Dermis microvascular lymphatic vessel endothelial cell (primary cell): ENCODE results near the gene SOX14. TPM values are rescaled to one million over a fixed set of nuclear protein-coding genes. Genes with fewer than 3 reads are reported as not detected.

Source experiments
- DNase-seq, 2 donors: peaks; one replicate each; pipeline versions ENCODE4 v3.0.0 to v3.0.0-alpha.2; 2010; ENCODE audit warnings: low read depth in 2 of 2
- total RNA-seq: library from RNA; depleted of rRNA; stranded (reverse); fragments of >200 nt; gene quantifications from 2 replicates; pipeline ENCODE4 v1.2.1, GENCODE V29; 2014

SOX14 gene
- not detected in 2 replicates for total RNA-seq

DNA sequence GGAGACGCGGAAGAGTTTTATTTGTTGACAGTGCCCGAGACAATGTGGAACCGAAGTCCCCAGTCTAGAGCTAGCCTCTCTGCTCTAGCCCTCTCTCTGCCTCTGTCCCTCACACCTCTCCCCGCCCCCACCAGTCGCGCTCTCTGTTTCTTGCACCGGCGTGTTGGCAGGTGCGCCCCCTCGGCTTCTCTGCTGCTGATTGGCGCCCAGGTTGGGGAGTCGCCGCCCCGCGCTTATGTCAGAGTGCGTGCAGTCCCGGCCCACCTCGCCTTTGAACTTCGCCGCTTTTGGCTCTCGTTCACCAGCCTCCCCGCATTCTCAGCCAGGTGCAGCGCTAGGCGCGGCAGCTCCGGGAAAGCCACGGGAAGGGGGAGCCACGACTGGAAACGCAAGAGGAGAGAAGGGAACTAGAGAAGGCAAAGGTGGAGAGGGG lies at the start of gene SOX14:
TSS of gene SOX14 (plus strand) at position 315 of the 433 bp plus-strand sequence. CDS start 470 bp downstream, outside the sequence.
- no peak for DNase-seq

DNA sequence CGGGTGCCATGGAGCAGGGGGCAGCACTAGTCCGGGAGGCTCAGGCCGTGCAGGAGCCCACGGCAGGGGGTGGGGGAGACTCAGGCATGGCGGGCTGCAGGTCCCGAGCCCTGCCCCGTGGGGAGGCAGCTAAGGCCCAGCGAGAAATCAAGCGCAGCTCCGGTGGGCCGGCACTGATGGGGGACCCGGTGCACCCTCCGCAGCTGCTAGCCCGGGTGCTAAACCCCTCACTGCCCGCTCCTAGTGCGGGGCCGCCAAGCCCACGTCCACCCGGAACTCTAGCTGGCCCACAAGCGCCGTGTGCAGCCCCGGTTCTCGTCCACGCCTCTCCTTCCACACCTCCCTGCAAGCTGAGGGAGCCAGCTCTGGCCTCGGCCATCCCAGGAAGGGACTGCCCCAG lies 49.6 kb upstream of the SOX14 start:
- no peak for DNase-seq

DNA sequence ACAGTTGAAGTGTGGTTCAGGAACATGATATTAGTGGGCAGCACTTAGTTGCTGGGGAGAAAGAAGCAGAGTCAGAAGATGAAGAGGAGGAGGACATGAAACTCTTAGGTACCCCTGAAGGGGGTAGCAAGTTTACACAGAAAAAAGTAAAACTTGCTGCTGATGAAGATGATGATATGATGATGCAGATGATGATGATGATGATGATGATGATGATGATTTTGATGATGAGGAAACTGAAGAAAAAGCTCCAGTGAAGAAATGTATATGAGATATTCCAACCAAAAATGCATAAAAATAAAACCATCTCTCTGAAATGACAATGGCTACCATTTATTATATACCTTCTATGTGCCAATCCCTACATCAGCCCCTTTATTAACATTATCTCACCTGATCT lies 39.9 kb upstream of the SOX14 start:
- DNase-seq: no peak

DNA sequence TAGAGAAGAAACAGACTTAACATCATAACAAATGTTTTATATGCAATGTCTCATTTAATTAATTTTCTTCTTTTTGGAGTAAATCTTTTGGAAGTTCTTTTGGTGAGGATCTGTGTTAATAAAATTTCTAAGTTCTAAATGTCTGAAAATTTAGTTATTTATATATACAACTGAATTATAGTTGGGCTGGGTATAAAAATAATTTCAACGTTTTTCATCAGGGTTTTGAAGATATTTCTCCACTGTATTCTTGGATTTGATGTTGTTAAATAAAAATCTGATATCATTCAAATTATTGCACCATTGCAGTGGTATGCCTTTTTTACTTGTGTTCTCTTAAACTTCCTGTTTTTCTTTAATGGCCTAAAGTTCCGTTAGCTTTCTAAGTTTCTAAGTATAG lies 26.9 kb upstream of the SOX14 start:
- DNase-seq: no peak

DNA sequence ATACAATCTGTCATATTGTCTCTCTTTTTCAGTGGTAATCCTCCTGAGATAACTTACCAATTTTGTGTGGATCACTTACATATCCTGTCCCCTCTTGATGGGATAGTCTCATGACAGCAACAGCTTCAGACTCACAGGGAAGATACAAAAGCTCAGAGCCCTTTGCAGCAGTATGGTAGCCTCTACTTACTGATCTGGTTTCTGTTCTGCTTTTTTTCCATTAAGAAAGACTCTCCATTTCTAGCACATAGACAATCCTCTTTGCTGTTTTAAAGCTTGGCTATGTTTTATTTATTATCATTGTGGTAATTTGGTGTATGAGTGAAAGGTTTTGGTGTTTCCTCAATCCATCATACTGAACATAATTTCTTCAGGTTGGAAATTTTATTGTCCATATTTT lies 25.4 kb upstream of the SOX14 start:
- no peak for DNase-seq

DNA sequence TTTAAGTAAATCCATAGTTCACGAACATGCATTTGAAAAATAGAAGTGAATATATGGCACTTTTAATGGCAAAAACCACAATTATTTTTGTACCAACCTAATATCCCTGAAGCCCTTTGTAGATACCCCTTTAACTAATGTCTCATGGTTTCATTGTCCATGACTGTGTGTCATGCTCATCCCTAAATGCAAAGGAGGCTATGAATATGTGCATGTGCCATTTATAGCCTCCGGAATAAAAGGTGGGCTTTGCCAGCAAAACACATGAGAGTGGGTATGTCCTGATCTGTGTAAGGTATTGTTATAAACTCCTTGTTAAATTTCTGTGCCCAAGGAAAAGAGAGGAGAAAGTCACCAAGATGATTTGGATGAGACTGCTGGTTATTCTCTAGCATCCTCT lies 20.5 kb upstream of the SOX14 start:
- DNase-seq: no peak

DNA sequence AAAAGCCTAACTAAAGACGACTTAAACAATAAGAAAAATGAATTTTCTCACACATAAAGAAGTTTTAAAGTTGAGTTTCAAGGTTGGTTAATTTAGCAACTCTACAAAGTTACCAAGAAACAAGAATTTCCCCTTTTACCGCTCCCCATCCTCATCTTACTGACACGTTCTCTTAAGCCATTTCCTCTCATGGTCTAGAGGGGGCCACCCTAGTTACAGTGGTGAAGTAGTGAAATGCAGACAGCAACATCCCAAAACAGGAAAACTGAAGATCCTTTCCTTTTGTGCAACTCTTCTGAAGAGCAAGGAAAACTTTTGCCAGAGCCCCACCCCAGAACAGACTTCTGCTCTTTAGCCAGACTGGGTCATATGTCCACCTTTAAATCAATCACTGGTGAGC lies 17.3 kb upstream of the SOX14 start:
- no peak for DNase-seq

DNA sequence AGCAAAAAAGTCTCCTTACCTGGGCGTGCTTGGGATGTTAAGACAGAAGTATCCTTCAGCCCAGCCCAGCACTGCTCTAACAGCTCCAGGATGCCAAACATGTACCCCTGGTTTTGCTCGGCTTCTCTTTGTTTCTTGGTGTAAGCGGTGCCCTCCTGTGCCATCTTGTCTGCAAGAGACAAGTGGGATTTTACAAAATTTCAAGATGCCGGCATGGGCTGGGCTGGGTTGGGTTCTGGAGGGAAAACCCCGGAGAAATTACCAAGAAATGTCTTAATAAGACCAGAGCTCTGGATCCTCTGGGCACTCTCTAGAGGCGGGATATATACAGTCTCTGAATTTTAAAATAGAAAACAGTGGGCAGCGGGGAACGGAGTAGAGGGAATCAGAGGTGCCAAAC lies 4.6 kb upstream of the SOX14 start:
- no peak for DNase-seq

DNA sequence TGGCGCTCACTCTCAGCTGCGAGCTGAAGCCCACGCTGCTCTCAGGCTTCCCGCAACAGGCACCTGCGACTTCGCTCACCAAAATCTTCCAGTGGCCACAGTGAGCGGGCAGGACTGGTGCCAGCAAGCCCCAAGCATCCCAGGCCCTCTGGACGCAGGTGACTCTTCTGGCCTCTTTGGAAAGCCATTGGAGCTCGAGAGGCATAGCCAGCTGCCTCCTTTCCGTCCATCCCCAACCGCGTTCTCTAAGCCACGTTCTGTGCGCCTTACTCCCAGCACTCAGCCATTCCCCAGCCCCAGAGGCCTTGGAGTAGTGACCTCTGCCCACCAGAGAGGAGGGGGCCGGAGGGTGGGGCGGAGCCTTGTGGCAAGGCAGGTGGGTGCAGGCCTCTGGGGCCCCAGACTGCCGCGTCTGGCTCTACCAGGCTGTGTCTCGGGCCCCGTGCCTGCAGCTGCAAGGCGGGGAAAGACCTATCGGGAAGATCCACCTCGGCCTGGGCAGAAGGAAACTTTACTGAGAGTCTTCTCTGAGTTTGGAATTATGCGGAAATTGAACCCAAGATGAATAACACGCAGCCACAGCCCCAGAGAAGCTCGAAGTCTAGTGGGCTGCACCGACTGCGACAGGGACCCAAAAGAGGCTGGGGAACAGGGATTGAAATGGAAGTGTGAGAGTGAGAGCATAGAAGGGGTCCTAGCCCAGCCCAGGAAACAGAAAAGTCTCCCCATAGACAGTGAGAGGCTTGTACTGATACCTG lies 3.6 kb upstream of the SOX14 start:
- DNase-seq: no peak

DNA sequence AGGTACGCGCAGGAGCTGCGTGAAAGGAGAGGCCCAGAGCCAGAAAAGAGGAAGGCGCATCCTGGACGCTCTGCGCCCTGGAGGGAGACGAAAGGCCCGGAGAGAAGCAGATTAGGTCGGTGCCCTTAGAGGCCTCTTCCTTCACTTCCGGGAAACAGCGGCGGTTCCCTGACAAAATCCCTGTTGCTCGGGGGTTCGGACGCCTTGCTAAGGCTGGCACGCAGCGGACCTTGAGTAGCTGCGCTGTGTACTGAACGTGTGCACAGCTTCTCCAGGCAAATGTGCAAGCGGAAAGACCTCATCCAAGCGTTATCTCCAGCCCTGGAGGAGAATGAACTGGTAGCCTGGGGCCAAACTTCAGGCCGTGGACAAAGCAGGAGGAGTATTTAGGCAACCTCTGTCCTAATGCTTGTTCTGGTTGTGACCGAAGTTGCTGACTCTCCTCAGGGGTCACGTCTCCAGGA lies 3.0 kb upstream of the SOX14 start:
- no peak for DNase-seq

DNA sequence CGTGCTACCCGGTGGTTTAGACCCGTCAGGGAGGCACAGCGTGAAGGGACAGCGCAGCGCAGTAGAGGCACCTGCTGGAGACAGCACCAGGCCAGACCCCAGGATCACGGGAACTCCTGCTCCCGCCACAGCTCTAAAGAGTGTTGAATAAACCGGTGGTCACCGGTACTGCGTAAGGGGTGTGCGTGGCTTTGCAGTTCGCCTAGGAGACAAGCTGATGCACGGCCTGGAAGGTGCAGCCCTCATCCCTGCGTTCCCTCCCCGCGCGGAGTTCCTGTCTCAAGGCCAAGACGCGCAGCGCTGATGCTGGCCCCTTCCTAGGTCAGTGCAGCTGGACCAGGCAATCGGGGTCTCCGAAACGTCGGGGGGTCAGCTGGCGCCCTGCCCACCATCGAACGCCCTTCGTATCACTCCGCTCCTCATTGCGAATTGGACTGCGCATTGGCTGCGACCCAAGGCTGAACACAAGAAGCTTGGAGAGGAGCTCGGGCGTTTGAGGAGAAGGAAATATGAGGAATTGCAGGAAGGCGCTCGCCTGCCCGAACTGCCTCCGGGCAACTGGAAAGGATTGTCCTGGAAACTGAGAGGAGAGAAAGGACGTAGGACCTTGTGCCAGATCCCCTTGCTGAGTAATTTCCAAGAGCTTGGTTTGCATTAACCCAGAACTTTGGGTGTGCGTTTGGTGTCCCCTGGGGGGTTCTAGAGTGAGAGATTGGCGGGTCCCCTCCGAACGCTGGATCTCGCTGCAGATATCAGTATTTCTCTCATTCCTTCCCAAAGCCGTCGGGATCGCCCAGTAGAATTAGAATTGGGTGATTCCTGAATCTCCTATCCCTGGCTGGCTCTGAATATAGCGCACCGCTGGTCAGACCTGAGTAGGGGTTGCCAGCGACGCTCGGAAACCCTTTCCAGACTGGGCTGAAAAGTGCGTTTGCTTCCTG lies 2.3 kb upstream of the SOX14 start:
- no peak for DNase-seq

DNA sequence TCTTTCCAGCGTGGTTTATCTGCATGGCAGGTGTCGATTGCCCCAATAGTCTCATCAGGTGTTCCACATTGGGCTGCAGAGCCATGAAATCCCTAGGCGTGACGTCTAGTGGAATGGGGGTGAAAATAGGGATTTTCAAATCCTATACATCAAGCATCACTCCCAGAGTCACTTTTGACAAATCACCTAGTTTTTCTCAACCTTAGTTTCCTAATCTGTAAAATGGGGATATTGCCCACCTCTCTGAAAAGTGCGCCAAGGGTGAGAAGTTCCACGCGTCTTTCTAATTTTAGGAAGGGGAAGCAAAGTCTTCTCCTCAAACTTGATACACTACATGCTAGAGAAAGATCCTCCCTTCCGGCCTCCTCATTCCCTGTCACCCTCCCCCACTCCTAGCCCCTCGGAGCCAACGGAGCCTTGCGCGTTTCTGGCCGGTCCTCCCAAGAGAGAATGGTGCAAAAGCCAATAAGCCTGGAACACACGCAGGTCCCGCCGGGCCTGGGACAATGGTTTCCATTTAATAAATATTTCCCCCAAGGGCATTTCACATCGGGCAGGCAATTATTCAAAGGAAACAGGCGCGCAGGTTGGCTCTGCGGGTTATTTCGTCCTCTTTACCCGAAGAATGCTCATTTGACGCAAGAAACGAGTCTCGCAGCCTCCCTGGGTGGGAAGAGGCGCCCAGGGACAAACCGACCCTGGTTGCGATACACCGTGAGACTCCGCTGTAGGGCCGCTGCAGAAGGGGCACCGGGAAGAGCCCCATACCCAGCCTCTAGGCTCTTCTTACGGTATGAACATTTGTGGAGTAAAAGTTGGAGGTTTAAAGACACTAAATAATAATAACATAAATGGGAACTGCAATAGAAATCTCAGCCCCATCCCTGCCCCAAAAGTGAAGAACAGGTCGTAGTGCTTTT lies 1.2 kb upstream of the SOX14 start:
- no peak for DNase-seq

DNA sequence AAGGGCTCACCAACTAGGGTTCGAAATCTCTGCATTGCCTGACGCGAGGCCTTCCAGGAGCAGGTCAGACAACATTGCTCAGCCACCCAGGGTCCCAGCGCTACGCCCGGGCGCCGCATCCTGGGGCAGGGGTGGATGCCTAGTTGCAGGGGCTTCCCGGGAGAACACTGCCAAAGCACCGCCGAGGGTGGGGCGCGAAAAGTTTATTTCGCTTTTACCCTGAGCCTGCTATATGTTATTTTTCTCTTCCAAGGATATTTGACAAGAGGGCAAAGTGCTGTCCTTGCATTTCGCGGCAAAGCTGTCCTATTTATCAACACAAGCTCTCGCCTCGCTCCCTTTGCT lies 549 bp upstream of the SOX14 start:
- no peak for DNase-seq

DNA sequence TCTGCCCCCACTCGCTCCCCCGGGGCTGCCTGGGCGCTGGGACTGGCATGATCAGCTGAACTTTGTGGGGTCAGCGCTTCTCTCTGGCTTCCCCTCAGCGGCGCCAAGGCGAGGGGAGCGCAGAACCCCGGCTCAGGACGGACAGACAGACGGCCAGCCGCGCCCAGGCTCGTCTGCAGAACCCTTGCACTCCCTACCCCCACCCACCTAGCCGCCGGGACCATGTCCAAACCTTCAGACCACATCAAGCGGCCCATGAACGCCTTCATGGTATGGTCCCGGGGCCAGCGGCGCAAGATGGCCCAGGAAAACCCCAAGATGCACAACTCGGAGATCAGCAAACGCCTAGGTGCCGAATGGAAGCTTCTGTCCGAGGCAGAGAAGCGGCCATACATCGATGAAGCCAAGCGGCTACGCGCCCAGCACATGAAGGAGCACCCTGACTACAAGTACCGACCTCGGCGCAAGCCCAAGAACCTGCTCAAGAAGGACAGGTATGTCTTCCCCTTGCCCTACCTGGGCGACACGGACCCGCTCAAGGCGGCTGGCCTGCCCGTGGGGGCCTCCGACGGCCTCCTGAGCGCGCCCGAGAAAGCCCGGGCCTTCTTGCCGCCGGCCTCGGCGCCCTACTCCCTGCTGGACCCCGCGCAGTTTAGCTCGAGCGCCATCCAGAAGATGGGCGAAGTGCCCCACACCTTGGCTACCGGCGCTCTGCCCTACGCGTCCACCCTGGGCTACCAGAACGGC lies 621 bp downstream of the SOX14 start:
- no peak for DNase-seq

DNA sequence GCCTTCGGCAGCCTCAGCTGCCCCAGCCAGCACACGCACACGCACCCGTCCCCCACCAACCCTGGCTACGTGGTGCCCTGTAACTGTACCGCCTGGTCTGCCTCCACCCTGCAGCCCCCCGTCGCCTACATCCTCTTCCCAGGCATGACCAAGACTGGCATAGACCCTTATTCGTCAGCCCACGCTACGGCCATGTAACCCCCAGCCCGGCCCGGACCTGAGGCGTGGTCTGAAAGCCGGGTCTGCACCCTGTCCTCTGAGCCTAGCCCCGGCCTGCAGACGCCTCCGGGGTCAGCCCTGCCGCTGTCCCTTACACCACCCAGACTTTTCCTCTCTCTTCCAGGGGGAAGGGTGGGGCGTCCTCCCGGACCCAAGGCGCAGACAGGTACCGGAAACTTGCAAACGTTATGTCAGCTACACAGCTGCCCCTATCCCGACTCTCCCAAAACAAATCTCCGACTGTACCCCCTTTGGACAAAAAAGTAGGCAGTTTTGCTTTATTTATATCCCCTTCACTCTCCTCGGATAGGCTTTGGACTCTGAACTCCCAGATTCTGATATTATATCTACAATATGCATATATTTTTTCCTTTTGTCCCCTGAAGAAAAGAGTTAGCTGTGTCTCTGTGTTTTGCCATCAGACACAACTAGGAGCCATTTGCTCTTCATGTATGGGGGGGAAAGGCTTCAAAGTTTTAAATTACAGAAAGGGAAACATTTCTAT lies 1.4 kb downstream of the SOX14 start:
- no peak for DNase-seq

DNA sequence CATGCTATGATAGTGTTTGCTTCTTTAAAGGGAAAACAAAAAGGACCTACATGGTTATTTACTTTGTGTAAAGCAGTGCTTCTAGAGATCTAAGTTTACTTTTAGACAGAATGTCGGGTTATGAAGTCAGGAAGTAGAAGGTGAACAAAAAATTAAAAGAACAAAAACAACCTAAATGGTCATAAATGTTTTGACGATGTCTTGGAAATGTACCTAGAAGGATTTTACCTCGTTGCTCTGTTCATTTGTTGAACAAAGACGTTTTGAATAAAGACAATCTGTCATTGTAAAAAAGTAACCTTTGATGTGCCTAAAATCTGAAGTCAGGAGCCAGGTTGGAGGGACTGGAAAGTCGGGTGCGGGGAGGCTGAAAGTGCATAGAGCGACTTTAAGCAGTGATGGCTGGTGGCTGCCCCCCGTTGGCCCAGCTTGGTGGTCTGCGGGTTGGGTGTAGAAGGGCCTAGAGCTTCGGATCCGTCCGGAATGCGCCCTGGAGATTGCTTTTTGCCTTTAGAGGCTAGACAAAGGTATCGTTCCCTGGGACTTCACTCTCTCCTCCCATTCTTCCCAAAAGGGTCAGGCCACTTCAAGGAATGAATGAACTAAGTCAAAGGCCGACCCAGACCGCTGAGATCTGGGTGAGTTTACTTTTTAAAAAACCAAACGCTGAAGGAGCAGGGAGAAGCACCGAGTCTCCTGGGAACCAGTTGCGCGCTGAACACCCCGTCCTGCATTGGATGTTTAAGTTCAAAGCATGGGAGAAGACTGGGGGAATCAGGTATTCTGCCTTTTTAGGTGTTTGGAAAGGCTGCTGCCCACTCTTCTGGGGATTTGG lies 2.1 kb downstream of the SOX14 start:
- DNase-seq: no peak

DNA sequence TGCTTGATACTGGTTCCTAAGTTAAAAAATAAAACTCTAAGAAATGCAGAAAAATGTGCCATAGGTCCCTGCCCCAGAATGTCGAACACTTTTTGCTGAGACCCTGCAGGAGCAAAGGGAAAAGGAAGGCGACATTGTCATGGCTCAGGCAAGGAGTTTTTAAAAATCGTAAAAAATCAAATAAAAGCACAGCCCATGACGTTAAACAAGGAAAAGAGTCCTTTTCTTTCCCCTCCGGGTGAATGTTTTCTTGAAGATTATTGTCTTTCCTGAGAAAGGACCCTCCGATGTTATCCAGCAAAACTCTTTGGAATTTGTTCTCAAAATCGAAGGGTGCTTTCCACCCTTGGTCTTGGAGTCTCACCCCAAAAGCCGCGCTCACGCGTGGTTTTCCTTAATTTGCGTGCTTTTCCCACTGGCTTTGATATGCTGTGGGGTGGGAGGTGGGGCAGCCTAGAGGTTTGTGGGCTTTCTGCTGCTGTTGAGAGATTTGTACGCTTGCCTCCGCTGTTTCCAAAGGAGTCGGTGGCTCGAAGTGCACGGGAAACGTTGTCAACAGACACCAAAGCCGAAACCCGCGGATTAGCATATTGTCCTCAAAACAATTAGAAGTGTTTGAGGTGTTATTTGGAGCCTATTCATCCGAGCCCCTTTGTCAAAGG lies 2.9 kb downstream of the SOX14 start:
- DNase-seq: no peak

DNA sequence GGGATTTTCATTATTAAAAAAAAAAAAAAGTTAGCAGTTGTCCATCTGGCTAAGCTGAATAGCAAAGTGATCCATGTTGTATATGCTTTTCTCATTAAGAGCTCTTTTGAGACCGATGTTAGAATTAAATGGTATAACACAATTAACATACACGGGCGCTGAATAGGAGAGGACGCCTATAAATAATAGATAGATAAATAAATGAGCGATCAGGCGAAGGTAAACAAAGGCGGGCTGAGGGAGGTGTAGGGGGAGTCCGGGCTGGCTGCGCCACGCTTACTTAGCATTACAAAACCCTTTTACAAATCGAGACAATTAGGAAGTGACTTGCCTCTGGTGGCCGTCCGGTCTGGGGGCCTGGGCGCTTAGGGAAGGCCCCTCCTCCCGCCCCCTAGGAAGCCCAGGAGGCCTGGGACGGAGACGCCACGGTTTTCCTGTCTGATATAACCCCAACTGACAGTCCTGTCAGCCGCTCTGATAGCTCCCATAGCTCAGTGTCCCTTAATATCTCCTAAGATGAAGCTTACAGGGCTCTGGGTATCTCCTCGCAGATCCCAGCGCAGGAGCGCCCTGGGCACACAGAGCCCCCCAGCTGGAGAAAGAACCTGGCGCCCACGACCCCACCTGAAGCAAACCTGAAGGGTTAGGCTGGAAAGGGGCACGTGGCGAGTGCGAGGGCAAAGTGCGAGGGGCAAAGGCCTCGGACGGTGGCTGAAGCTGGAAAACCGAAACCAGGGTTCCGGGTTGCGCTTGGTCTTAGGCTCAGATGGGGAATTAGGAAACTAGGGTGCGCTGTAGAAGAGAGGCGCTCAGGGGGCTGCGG lies 3.6 kb downstream of the SOX14 start:
- no peak for DNase-seq
